ENCODE measurements around the gene BLCAP. TPM values are rescaled to one million over a fixed set of nuclear protein-coding genes. Genes with fewer than 3 reads are reported as not detected.

BLCAP gene
- total and polyA plus RNA-seq, 2 experiments from 2014 or later, result 62.2 to 64.8 TPM

- no peak for TF ChIP-seq ZNF462 (CRISPR knock-in tag; IDR thresholded peaks at IDR 0.05)
- no peak for TF ChIP-seq NANOG (IDR thresholded peaks at IDR 0.05; ENCODE audit: borderline replicate concordance)
- TF ChIP-seq CTCF (conservative IDR thresholded peaks at IDR 0.05; ENCODE audit: low read depth in 2 of 2), result no peak
- TF ChIP-seq ZNF331 (CRISPR knock-in tag; IDR thresholded peaks at IDR 0.05; ENCODE audit: low read depth), result no peak
These were observed 43.4 kb upstream of the BLCAP start (continued) for GRCh38 chr20:37571033-37571432.

GRCh38 chr20:37570419-37570818 lies 42.7 kb upstream of the BLCAP start:
- no peaks in the 10 kb centered on the region for H3F3A ChIP-seq (replicated peaks; ENCODE audit: low read depth)
- no peak overlapping the region for H3K27ac Mint-ChIP-seq
- H3K4me1 ChIP-seq (ENCODE audit: insufficient read depth), result peaks cover 29% of the 10 kb centered on the region
- no peak overlapping the region for H3K4me3 Mint-ChIP-seq
- no peaks in the 10 kb centered on the region for H3K36me3 Mint-ChIP-seq (ENCODE audit: low read depth)
- no peak overlapping the region for H3K4me3 ChIP-seq
- H3K4me1 Mint-ChIP-seq, result peaks cover 36% of the 10 kb centered on the region
- H3K9me3 Mint-ChIP-seq, result no peaks in the 10 kb centered on the region
- no peaks in the 10 kb centered on the region for H3K79me2 ChIP-seq (replicated peaks; ENCODE audit: insufficient read depth)
- H4K20me1 ChIP-seq (replicated peaks; ENCODE audit: insufficient read depth), result no peaks in the 10 kb centered on the region
- no peaks in the 10 kb centered on the region for H3K27me3 ChIP-seq (ENCODE audit: insufficient read depth)
- DNase-seq (ENCODE audit: low spot score) (no peak), ATAC-seq (no peak)
- peaks cover 6% of the 10 kb centered on the region for H3K27me3 Mint-ChIP-seq (ENCODE audit: insufficient read depth, low read depth, poor library complexity)
- no peaks in the 10 kb centered on the region; the same call in 1 of the 2 replicates for H3K36me3 ChIP-seq (ENCODE audit: insufficient read depth)
- H2AFZ ChIP-seq, result no peak overlapping the region
- no peak overlapping the region for H3K27ac ChIP-seq (ENCODE audit: low read depth)
- no peaks in the 10 kb centered on the region for H3K9me2 ChIP-seq (ENCODE audit: insufficient read depth)
- no peak overlapping the region for H3K4me2 ChIP-seq
- no peak for TF ChIP-seq REST (IDR thresholded peaks at IDR 0.05; ENCODE audit: unreplicated experiment)
- no peak for TF ChIP-seq CTCF (conservative IDR thresholded peaks at IDR 0.05; ENCODE audit: low read depth in 2 of 2)
- no peak for TF ChIP-seq STAT1 (IDR thresholded peaks at IDR 0.05; ENCODE audit: unreplicated experiment)
- TF ChIP-seq ETS1 (IDR thresholded peaks at IDR 0.05), result no peak
- no peak for TF ChIP-seq EZH2 (IDR thresholded peaks at IDR 0.05; ENCODE audit: low read depth, unreplicated experiment)
- TF ChIP-seq JUNB (IDR thresholded peaks at IDR 0.05; ENCODE audit: unreplicated experiment), result no peak
- no peak for TF ChIP-seq POLR2AphosphoS5 (IDR thresholded peaks at IDR 0.05; ENCODE audit: low read depth)
- no peak for TF ChIP-seq NANOG (IDR thresholded peaks at IDR 0.05; ENCODE audit: borderline replicate concordance)
- TF ChIP-seq ZNF331 (CRISPR knock-in tag; IDR thresholded peaks at IDR 0.05; ENCODE audit: low read depth), result no peak

Measured in GM23338 (cell line).